ENCODE results near the gene GALNTL6.

- TF ChIP-seq CTCF (conservative IDR thresholded peaks at IDR 0.05) (no peak), EZH2 (IDR thresholded peaks at IDR 0.05; ENCODE audit: low read depth) (no peak)
Observed at GRCh38 chr4:172686021-172686420, 872.8 kb downstream of the GALNTL6 start.
